NCI-H2227 (cell line): ENCODE results near the gene CDH4.

Experiments
- DNase-seq: peaks from one replicate; lab custom pipeline; 2025; ENCODE audit not compliant: unreplicated experiment; lab: John Stamatoyannopoulos, UW

CDH4 gene

GRCh38 chr20:61723529-61724257, 471.6 kb downstream of the CDH4 start:
- DNase-seq = no peak

- DNase-seq = no peak
Observed at GRCh38 chr20:61724376-61724775, 472.3 kb downstream of the CDH4 start.

DNA sequence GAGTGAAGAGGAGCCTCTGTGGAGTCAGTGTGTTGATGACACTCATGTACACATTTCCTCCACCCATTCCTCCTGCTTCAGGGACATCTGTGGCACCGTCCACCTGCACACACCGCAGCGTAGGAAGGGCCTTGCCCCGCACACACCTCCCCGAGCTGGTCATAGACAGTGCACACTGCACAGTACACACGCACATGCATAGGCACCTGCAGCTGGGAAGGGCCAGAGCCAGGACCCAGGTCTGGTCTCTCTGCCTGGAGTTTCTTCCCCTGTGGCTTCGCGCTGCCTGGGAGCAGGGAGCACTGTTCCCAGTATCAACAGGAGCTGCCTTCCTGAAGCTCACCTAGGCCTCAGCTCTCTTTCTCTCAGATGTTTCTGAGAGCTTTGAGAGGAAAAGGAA, 473.1 kb downstream of the CDH4 start:
- no peak for DNase-seq

DNA sequence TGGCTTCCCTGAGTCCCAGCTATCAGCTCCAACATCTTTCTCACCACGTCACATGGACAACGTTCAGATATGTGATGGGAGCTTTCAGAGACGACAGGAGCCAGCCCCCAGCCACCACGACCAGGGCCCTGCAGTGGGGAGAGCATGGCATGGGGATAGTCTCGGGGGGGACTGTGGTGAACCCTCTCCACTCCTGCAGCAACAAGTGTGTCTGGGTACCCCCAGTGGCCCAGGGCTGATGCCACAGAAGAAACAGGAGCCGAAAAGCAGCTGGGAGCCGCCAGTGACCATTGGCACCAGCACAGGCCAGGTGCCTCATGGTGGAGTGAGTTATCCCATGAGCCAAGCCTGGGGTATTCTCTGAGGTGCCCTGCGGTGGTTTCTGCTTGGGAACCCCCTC, 473.9 kb downstream of the CDH4 start:
- no peak for DNase-seq

DNA sequence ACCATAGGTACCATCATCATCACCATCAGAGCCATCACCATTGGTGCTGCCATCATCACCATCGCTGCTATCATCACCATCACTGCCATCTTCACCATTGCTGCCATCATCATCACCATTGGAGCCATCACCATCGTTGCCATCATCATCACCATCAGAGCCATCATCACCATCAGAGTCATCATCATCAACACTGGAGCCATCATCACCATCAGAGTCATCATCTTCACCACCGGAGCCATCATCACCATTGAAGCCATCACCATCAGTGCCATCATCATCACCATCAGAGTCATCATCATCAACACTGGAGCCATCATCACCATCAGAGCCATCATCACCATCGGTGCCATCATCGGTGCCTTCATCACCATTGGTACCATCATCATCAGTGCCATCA, 474.9 kb downstream of the CDH4 start:
- DNase-seq = no peak

DNA sequence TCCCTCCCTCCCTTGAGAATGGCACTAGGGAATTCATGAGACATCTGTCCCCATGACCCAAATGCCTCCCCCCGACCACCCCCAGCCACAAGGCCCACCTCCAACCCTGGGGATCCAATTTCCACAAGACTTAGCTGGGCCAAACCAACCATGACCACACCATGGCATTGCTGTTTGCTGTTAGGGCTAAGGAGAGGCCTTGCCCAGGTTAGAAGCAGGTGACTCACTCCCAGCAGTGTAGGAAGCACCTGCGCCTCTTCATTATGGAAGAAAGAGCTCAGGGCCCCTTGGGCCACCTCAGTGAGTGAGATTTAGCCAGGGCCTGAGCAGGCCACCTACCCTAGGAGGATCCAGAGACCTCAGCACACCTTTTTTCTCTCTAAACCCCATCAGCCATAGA, 475.7 kb downstream of the CDH4 start:
- no peak for DNase-seq

- DNase-seq = no peak
Observed at GRCh38 chr20:61728326-61728725, 476.3 kb downstream of the CDH4 start.

GRCh38 chr20:61728786-61729770, 477.0 kb downstream of the CDH4 start:
- no peak for DNase-seq

- DNase-seq = no peak
Observed at GRCh38 chr20:61730631-61731362, 478.7 kb downstream of the CDH4 start.

DNA sequence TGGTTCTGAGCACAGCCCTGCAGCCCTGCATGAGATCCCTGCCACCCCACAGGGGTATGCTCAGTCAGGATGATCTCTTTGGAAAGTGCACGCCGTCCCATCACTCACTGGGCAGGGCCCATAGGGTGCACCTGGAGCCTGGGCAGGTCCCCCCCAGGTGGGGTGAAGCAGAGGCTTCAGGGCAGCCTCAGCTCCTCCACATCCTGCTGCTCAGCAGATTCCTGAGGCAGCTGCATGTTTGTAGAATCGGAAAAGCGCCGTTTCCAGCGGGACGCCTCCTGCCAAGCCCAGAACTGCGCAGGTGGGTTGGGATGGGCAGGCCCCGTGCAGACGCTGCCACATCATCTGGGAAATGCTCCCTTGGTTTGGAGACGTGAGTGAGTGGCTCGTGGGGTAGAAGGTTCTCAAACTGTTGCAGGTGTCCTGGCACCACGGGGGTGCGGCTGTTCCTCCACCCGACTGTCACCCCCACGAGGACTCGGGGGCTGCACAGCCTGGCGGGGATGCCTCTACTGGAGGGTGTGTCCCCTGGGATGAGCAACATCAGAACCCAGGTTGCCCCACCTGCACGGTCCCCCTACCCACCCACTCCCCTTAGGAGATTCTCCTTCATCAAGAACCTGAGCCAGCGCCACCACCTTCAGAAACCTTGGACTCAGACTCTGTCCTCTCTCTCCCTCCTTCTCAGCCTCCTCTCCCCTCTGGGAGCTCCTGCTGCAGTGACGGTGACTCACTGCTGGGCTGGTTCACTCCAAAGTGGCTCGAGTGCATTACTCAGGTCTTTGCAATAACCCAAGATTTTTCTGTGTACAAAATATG, 479.5 kb downstream of the CDH4 start:
- DNase-seq = no peak

DNA sequence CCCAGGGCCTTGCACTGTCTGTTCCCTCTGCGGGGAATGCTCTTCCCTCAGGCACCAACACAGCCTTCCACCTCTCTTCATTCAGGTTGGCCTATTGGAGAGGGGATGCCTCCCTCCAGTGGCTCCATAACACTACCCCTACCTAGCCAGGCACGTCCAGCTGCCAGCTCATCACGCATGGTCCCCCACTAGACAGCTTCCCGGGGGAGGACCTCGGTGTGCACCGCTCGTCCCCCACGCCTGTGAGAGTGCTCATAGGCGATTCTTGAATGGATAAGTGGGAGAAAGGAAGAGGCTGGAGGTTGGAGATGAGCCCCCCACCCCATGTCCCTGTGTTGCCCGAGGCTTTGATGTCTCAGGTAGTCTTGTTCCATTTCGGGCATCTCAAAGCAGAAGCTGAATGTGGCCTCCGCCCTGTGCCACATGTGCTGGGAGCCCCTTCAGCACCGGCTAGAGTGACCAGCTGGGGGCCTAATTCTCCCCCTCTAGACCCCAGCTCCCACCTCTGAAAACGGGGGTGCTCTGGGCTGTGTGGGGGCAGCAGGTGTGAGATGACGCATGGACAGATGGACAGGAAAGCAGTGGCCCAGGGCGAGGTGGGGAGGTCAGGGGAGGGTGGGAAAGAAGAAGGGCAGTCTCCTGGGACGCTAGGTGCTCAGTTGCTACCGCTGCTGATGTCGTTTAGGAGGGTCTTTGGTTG, 480.6 kb downstream of the CDH4 start:
- DNase-seq = no peak

DNA sequence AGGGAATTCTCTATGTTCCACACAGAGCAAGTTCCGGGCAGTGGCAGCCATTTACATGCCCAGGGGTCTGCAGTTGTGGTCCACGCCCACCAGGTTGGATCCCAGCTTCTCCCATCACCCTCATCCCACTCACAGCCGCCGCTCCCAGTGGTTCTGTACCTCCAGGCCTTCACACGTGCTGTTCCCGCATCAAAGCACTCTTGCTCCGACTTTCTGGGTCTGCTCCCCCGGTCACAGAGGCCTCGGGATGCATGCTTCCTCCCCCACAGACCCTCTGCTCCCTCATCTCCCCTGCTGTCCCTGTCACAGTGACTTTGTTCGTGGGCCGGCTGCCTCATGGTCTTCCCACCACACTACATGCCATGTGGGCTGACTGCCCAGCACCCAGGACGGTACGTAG, 481.2 kb downstream of the CDH4 start:
- no peak for DNase-seq

DNA sequence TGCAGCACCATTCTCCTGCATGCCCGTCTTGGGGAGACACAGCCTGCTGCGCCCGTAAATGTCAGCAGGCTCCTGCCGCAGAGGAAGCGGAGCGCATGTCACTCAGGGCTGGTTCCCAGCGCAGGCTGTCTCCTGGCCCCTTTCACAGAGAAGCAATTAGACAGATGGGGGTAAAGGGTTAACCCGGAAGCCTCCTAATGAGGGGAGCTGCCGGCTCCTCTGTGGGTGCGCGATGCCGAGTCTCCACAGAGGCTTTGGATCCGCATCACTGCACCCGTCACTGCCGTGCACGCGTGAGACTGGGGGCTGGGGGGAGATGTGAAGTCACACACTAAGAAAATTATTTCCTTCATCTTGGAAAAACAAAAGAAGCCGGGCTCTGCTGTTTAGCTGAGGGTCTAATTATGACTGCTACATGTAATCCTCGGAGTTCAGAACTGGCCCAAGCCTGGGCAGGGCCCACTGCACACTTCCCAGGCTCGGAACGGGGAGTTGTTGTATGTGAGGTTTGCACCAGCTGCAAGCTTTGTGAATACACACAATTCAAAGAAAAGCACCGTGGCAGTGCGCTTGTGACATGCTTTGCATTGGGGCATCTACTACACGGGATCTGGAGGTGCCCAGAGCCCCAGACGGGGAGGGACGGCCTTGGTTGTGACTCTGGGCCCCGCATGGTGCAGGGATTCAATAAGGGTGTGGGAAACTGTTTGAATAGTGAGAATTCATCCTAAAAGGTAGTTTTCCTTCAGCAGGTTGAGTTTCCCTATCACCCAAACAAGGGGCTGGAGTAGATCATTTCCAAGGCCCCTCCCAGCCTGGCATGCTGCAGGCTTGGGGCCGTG, 482.1 kb downstream of the CDH4 start:
- no peak for DNase-seq

DNA sequence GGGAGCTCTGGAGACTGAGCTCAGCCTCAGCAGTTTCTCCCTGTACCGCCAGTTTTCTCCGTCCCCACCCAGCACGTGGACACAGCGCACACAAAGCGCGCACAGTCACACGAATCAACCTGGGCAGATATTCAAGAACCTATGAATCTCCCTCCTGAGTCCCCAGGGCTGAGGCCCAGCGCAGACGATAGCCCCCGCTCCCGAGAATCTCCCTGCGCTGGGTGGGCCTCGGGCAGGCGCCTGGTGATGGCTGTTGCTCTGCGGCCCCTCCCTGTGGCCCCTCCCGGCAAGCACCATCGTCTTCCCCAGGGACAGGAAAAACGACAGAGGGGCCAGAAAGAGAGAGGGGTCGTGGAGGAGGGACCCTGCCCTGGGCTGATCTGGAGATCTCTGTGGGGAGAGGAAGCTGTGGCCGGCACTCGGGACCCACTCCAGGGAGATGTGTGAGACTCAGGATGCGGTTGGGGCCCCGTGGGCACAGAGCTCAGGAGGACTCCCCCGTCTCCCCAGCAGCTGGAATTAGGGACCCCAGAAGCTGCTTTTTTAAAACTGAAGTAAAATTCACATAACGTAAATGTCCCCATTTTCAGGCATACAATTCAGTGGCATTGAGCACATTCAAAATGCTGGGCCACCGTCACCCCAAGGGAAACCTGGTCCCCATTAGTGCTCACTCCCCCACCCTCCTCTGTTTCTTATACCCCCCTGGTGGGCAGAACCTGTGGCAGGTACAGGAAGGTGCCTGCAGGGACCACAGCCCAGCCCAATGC, 482.9 kb downstream of the CDH4 start:
- no peak for DNase-seq

- no peak for DNase-seq
Observed at GRCh38 chr20:61735503-61735785, 483.4 kb downstream of the CDH4 start.

DNA sequence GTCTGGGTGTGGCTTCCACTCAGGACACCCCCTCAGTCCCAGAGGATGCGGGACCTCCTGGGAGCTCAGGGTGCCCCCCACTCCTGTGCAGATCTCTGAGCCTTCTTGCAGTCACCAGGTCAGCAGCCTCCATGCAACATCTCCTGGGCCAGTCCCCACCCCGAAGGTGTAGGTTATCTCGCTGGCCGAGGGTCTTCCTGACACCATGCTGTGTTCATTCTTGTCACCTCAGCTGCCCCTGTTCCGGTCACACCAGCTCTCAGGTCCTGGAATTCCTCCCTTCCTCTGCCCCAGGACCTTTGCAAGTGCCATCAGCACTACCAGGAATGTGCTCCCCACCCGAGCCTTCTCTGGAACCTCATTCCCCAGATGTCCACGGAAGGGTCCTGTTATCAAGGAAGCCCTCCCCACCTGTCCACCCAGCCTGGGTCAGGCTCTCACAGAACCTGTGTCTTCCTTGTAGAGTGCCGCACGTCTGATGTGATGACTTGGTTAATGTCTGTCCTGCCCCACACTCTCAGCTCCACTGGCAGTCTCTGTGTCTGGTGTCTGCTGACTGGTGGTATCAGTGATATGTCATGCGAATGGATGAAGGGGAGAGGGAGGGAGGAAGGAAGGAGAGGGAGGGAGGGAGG, 484.1 kb downstream of the CDH4 start:
- DNase-seq = no peak

- DNase-seq = no peak
Observed at GRCh38 chr20:61736751-61737310, 484.8 kb downstream of the CDH4 start.

GRCh38 chr20:61737346-61737745, 485.3 kb downstream of the CDH4 start:
- no peak for DNase-seq
